Endothelial cell of umbilical vein (primary cell): ENCODE data around the gene ITPRID1. TPM values are rescaled to one million over a fixed set of nuclear protein-coding genes. Genes with fewer than 3 reads are reported as not detected.

Experiments
- BruUV-seq: library from RNA; stranded (reverse); fragments of 400-500 nt; replicated peaks from 2 replicates; lab custom pipeline; 2021; lab: Mats Ljungman, UMichigan
- CTCF ChIA-PET: fragments of 300-600, 350-600 bp; sonication (Branson Sonifier 250); formaldehyde crosslinking; loops from one replicate; lab custom pipeline; 2021; ENCODE audit warnings: antibody characterized with exemption, inconsistent platforms; lab: Charles Lee
- POLR2A ChIA-PET: fragments of 300-600, 350-600 bp; sonication (Branson Sonifier 250); formaldehyde crosslinking; loops from one replicate; lab custom pipeline; 2021; ENCODE audit warnings: antibody characterized with exemption, inconsistent platforms; lab: Charles Lee
- DNase-seq: peaks from one replicate; pipeline ENCODE4 v3.0.0-alpha.2; 2011; ENCODE audit warnings: low read depth, low spot score
- FAIRE-seq: peaks from 2 replicates; lab custom pipeline; 2011; peaks lifted over from hg19 to GRCh38; lab: Jason Lieb, UNC
- H2AFZ ChIP-seq: 2 replicates; pipeline ENCODE4 v1.6.0; 2012; ENCODE audit warnings: low read depth, low read length, control low read depth, inconsistent platforms
- H3K27ac ChIP-seq: 2 replicates; pipeline ENCODE4 v1.5.1; 2011; ENCODE audit warnings: low read depth, mild to moderate bottlenecking, control low read depth, low read length, moderate library complexity; ENCODE audit not compliant: insufficient read depth
- H3K27me3 ChIP-seq, 2 experiments: 2 replicates each; pipeline versions ENCODE4 v1.6.0 to v1.6.1; 2011; ENCODE audit warnings: low read length in 2 of 2, mixed read lengths in 1 of 2; ENCODE audit not compliant: control insufficient read depth in 2 of 2, insufficient read depth in 2 of 2
- H3K36me3 ChIP-seq, 2 experiments: 2 replicates in 1 of 2; 3 replicates in 1 of 2; pipeline ENCODE4 v1.5.1; 2011; ENCODE audit warnings: low read length in 2 of 2, mild to moderate bottlenecking in 1 of 2, moderate library complexity in 1 of 2; ENCODE audit not compliant: control insufficient read depth in 2 of 2, insufficient read depth in 2 of 2; ENCODE audit errors: extremely low read depth in 1 of 2
- H3K4me1 ChIP-seq: 3 replicates; pipeline ENCODE4 v1.5.1; 2011; ENCODE audit warnings: mild to moderate bottlenecking, low read length; ENCODE audit not compliant: control insufficient read depth, insufficient read depth; ENCODE audit errors: extremely low read depth
- H3K4me2 ChIP-seq: 2 replicates; pipeline ENCODE4 v1.6.1; 2011; ENCODE audit warnings: low read length, control low read depth, mixed read lengths; ENCODE audit not compliant: insufficient read depth
- H3K4me3 ChIP-seq, 3 experiments: fragments of 200-600 bp in 1 of 3; sonication (generic), shearing (Covaris generic) in 1 of 3; replicated peaks in 1 of 3; 2 replicates each; pipeline ENCODE4 v1.5.1; 2011 to 2016; ENCODE audit warnings: control low read depth in 3 of 3, low read length in 3 of 3, mild to moderate bottlenecking in 2 of 3, inconsistent platforms in 1 of 3, low read depth in 1 of 3, moderate library complexity in 1 of 3; ENCODE audit not compliant: insufficient read depth in 1 of 3
- H3K79me2 ChIP-seq: 2 replicates; pipeline ENCODE4 v1.6.0; 2012; ENCODE audit warnings: low read length, inconsistent platforms; ENCODE audit not compliant: control insufficient read depth, insufficient read depth
- H3K9ac ChIP-seq: replicated peaks from 2 replicates; pipeline ENCODE3; 2011; ENCODE audit warnings: low read length, control low read depth; ENCODE audit not compliant: insufficient read depth; ENCODE audit errors: extremely low read depth
- H3K9me1 ChIP-seq: replicated peaks from 3 replicates; pipeline ENCODE4 v1.6.0; 2011; ENCODE audit warnings: mild to moderate bottlenecking, low read length; ENCODE audit not compliant: control insufficient read depth, insufficient read depth; ENCODE audit errors: extremely low read depth
- H3K9me3 ChIP-seq: replicated peaks from 2 replicates; pipeline ENCODE4 v1.5.1; 2012; ENCODE audit warnings: low read length, inconsistent platforms; ENCODE audit not compliant: control insufficient read depth, insufficient read depth
- H4K20me1 ChIP-seq: replicated peaks from 2 replicates; pipeline ENCODE3; 2011; ENCODE audit warnings: mild to moderate bottlenecking, low read length; ENCODE audit not compliant: control insufficient read depth, insufficient read depth; ENCODE audit errors: extremely low read depth
- EZH2 ChIP-seq: IDR thresholded peaks from 2 replicates; pipeline ENCODE4 v1.6.1; 2012; ENCODE audit warnings: borderline replicate concordance, low read depth, mild to moderate bottlenecking, moderate library complexity, low read length, inconsistent platforms; ENCODE audit not compliant: severe bottlenecking
- GATA2 ChIP-seq: IDR thresholded peaks from 2 replicates; pipeline ENCODE4 v1.7.0; 2011; ENCODE audit warnings: low read depth, mild to moderate bottlenecking, moderate library complexity, mixed read lengths, low read length; ENCODE audit not compliant: insufficient read length, insufficient read depth
- JUN ChIP-seq: IDR thresholded peaks from 2 replicates; pipeline ENCODE4 v1.6.1; 2011; ENCODE audit warnings: borderline replicate concordance, low read depth; ENCODE audit not compliant: insufficient read length, insufficient read depth
- MYC ChIP-seq: IDR thresholded peaks from one replicate; pipeline ENCODE4 v1.6.1; 2011; ENCODE audit warnings: mild to moderate bottlenecking, low read depth, low read length
- POLR2A ChIP-seq: IDR thresholded peaks from 2 replicates; pipeline ENCODE4 v1.6.1; 2012; ENCODE audit warnings: low read depth, mild to moderate bottlenecking, control low read depth, low read length
- POLR2AphosphoS5 ChIP-seq: IDR thresholded peaks from 2 replicates; pipeline ENCODE4 v1.6.1; 2012; ENCODE audit warnings: low read depth, mild to moderate bottlenecking, control low read depth, low read length, moderate library complexity; ENCODE audit not compliant: insufficient read depth
- dilution Hi-C: fragments of 300-500 bp; cut with MboI; formaldehyde crosslinking; loops from one replicate; pipeline ENCODE4 v1.15.0; 2019; ENCODE audit warnings: low sequenced_read_pairs; ENCODE audit not compliant: extremely low pct_ligation_motif_present
- intact Hi-C: fragments of 100-400 bp; cut with micrococcal nuclease; formaldehyde crosslinking; loops from one replicate; pipeline ENCODE4 v1.10.0; 2022
- polyA plus RNA-seq, 4 experiments: library from polyadenylated mRNA; depleted of rRNA in 3 of 4; stranded (reverse) in 3 of 4; unstranded in 1 of 4; fragments of >200 nt; gene quantifications; 2 replicates each; pipeline versions ENCODE4 v1.2.1 to v1.2.3, GENCODE V29; 2011 to 2012; ENCODE audit warnings: missing spikeins in 1 of 4
- total RNA-seq: library from RNA; stranded (reverse); gene quantifications from 2 replicates; pipeline ENCODE4 v1.2.3, GENCODE V29; 2021
- TF ChIP-seq, protein P1 (sequence below): IDR thresholded peaks from 2 replicates; pipeline ENCODE4 v1.6.1; 2011; ENCODE audit not compliant: insufficient read depth, insufficient read length
- TF ChIP-seq, protein P2 (sequence below), 2 donors: IDR thresholded peaks; 1 replicate in 1 of 2; 2 replicates in 1 of 2; pipeline ENCODE4 v1.5.1; 2011; ENCODE audit warnings: low read length in 2 of 2, mild to moderate bottlenecking in 2 of 2, moderate library complexity in 2 of 2, control low read depth in 1 of 2, inconsistent platforms in 1 of 2, low read depth in 1 of 2; ENCODE audit not compliant: insufficient read depth in 1 of 2; ENCODE audit errors: extremely low read depth in 1 of 2

ITPRID1 gene
- total and polyA plus RNA-seq, 2 donors (not counting 3 experiments of a cell fraction or from before 2014, with no cell fraction given) = not detected

DNA sequence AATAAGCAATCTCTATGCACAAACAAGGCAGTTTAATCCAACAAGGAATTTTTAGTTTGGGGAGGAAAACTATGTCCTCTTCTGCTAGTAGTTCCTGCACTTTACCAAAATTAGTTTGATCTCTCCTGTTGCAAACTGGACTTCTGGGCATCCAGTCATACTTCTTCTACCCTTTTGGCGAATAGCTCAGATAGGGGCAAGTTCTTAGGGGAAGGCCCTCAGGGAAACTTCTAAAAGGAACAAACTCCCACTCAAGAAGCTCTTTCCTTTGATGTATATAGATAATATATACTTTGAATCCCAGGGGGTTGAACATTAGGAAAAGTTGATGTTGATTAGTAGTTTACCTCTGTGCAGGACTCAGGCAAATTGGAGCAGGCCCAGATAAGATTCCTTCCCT, 151.7 kb downstream of the ITPRID1 start:
- Histone ChIP-seq H3K79me2 (no peaks in the 10 kb centered on the region), H3K9me3 (no peaks in the 10 kb centered on the region), H2AFZ (no peak overlapping the region), H3K4me1 (no peaks in the 10 kb centered on the region), H3K27me3 (no peaks in the 10 kb centered on the region), H3K27ac (no peak overlapping the region), H3K4me2 (no peak overlapping the region), H3K36me3 (no peaks in the 10 kb centered on the region), H3K9ac (no peak overlapping the region), H4K20me1 (no peaks in the 10 kb centered on the region), H3K9me1 (no peaks in the 10 kb centered on the region), H3K4me3 (no peak overlapping the region)
- no TSS peak for BruUV-seq
- no peak for DNase-seq
- no peak for FAIRE-seq
- CTCF ChIA-PET = no interaction called here
- POLR2A ChIA-PET = no interaction called here
- intact Hi-C loops (no loop called here), dilution Hi-C loops (no loop called here)
- TF ChIP-seq JUN (no peak), POLR2A (no peak), EZH2 (no peak), MYC (no peak)
- TF ChIP-seq, protein P1, sequence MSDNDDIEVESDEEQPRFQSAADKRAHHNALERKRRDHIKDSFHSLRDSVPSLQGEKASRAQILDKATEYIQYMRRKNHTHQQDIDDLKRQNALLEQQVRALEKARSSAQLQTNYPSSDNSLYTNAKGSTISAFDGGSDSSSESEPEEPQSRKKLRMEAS = no peak

DNA sequence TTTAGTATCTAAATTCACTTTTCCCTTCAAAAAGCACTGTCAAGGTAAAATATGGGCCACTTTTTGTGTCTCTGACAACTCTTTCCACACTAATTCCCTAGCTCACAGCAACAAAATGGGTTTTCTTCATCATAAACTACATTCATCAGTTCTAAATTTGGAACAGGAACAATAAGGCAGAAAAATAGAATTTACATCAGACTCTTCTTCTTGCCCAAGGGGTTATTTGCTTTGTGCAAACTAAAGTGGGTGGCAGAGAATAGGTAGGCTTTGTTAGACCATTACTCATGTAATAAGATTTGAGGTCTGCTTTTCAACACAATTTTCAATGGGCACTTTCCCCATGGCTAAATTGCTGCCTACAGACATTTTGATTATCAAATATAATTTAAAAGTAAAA, 155.6 kb downstream of the ITPRID1 start:
- H3K79me2 ChIP-seq = no peaks in the 10 kb centered on the region
- H3K4me1 ChIP-seq = no peaks in the 10 kb centered on the region
- no peaks in the 10 kb centered on the region for H3K27me3 ChIP-seq
- no peak for FAIRE-seq
- intact Hi-C loops = no loop called here
- no peaks in the 10 kb centered on the region for H3K9me3 ChIP-seq
- H3K36me3 ChIP-seq = no peaks in the 10 kb centered on the region
- no peak overlapping the region for H3K27ac ChIP-seq
- BruUV-seq = no TSS peak
- ChIA-PET POLR2A (no interaction called here), CTCF (no interaction called here)
- H3K4me3 ChIP-seq = no peak overlapping the region
- no peaks in the 10 kb centered on the region for H3K9me1 ChIP-seq
- no peak overlapping the region for H3K9ac ChIP-seq
- no peak for DNase-seq
- H2AFZ ChIP-seq = no peak overlapping the region
- TF ChIP-seq GATA2 (no peak), POLR2AphosphoS5 (no peak), JUN (no peak), EZH2 (no peak), MYC (no peak)
- TF ChIP-seq, protein P2, sequence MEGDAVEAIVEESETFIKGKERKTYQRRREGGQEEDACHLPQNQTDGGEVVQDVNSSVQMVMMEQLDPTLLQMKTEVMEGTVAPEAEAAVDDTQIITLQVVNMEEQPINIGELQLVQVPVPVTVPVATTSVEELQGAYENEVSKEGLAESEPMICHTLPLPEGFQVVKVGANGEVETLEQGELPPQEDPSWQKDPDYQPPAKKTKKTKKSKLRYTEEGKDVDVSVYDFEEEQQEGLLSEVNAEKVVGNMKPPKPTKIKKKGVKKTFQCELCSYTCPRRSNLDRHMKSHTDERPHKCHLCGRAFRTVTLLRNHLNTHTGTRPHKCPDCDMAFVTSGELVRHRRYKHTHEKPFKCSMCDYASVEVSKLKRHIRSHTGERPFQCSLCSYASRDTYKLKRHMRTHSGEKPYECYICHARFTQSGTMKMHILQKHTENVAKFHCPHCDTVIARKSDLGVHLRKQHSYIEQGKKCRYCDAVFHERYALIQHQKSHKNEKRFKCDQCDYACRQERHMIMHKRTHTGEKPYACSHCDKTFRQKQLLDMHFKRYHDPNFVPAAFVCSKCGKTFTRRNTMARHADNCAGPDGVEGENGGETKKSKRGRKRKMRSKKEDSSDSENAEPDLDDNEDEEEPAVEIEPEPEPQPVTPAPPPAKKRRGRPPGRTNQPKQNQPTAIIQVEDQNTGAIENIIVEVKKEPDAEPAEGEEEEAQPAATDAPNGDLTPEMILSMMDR (IDR thresholded peaks at IDR 0.05; ENCODE audit: extremely low read depth in 1 of 2, insufficient read depth in 1 of 2, low read depth in 1 of 2, low read length in 2 of 2) = no peak
- TF ChIP-seq, protein P1 = no peak
- H4K20me1 ChIP-seq = no peaks in the 10 kb centered on the region
- no peak overlapping the region for H3K4me2 ChIP-seq
- dilution Hi-C loops = no loop called here
